NCI-H1417 treated with DMSO at 0.1 percent for 48 hours (cell line): ENCODE results near the gene INTS15.
"Not testable (repeated sequence)": the region's sequence is repeated elsewhere in the genome, so short reads cannot be mapped to it uniquely, and the experiment has no call there.

Source experiments
- DNase-seq: peaks from one replicate; lab custom pipeline; 2025; lab: John Stamatoyannopoulos, UW

INTS15 gene

DNA sequence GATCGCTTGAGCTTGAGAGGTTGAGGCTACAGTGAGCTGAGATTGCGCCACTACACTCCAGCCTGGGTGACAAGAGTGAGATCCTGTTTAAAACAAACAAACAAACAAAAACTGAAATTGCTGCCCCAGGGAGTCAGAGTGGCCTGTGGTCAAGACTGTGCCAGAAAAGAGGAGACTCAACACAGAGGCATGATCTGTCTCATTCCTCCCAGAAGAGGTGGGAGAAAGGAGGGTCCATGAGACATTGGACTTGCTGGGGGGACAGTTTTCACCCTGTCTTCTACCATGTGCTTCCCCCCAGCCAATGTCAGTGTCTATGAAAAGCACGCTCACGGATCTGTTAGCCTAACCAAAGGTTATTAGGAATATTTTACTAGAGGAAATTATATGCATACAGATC, 28.8 kb downstream of the INTS15 start:
- DNase-seq = no peak

- no peak for DNase-seq
Measured at GRCh38 chr7:6619961-6620360, 30.1 kb downstream of the INTS15 start.

DNA sequence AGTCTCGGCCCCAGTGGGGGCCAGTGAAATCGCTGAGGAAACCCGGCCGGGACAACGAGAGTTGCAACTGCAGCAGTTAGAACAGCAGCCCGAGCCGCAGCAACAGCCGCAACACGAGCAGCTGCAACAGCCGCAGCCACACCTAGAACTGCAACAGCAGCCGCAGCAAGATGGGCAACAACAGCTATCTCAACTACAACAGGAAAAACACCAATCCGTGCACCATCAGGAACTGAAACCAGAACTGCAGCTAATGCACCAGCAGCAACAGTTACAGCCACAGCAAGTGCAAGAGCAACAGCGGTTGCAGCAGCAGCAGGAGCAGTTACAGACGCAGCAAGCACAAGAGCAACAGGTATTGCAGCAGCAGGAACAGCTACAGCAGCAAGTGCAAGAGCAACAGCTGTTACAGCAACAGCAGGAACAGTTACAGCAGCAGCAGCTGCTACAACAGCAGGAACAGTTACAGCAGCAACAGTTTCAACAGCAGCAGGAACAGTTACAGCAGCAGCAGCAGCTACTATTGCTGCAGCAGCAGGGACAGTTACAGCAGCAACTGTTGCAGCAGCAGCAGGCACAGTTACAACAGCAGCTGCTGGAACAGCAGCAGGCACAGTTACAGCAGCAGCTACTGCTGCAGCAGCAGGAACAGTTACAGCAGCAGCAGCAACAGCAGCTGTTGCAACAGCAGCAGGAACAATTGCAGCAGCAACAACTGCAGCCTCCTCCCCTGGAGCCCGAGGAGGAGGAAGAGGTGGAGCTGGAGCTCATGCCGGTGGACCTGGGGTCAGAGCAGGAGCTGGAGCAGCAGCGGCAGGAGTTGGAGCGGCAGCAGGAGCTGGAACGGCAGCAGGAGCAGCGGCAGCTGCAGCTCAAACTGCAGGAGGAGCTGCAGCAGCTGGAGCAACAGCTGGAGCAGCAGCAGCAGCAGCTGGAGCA, 31.6 kb downstream of the INTS15 start:
- no peak for DNase-seq

- no peak for DNase-seq
Measured at GRCh38 chr7:6622134-6622710, 32.4 kb downstream of the INTS15 start.

DNA sequence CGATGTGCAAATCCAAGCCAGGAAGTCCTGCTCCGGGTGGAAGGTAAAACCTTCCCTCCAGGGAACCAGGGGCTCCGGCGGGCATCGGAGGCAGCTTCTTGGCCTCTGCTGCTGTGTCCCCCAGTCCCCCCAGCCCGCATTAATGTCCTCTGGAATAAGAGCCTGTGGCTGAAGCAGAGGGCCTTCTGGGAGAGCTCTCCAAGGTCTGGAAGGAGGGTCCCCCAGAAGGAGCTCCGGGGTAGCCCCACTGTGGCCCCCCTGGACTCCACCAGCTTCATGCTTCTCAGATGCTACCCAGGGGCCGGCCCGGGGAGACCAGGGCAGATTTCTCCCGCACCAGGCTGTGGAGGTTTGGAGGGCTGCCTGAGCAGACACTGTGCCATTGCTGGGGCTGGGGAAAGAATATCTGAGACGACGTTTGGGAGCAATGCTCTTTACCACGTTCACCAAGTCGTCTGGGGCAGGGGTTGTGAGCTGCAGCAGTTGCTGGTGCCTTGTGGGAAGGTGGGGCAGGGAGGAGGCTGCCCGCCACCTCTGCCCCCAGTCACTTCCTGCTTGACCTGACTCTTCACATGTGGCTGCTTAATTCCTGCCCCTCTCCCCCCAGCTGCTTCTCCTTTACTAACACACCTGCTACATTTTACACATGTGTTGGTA, 33.9 kb downstream of the INTS15 start:
- no peak for DNase-seq

- no peak for DNase-seq
Measured at GRCh38 chr7:6624246-6624611, 34.4 kb downstream of the INTS15 start.

GRCh38 chr7:6628045-6628444, 38.2 kb downstream of the INTS15 start:
- no peak for DNase-seq

DNA sequence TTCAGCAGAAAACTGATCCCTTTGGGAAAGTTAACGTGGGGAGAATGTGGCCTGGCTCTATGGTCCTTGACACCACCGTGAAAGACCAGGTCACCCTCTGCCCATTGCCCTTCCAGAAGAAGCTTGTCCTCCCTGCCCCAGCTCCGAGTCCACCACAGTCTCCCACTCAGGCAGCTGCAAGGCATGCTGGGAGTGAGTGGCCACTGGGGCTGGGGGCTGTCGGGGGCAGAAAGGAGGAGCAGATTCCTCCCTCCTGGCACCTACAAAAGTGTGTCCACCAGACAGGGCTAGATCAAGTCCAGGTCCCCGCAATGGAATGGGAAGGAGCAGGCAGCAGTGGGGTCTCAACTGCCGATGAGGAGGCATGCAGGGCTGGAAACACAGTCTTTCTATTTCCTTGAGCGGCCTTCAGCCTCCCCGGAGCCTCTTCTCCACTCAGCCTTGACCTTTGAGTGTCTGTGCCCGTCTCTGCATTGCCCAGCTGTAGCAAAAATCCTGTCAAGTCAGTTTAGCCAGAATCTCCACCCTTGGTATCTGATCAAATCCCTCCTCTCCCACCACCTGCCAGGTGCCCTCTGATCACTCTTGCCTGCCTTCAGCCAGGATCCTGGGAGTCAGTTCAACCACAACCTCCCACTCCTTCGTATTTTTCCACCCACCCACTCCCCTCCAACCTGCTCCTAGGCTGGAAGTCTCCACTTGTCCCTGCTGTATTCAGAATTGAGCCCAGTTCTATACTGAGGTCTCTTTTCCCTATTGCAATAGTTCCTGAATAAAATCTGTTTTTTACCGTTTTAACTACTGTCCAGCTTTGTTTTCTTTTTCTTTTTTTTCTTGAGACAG, 40.4 kb downstream of the INTS15 start:
- DNase-seq = no peak

DNA sequence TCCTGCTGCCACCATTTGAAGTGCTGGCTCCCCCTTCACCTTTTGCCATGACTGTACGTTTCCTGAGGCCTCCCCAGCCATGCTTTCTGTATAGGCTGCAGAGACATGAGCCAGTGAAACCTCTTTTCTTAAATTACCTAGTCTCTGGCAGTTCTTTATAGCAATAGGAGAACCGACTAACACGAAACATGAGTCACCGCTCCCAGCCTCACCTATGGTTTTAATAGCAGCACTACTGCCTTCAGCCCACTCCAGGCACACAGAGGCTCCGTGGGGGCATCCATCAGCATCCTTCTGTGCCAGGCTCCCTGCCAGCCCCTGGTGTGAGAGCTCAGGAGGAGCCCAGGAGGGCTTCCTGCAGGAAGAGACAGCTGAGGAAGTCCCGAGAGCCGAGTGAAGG, 41.8 kb downstream of the INTS15 start:
- DNase-seq = no peak

GRCh38 chr7:6634021-6634420, 44.2 kb downstream of the INTS15 start:
- no peak for DNase-seq

DNA sequence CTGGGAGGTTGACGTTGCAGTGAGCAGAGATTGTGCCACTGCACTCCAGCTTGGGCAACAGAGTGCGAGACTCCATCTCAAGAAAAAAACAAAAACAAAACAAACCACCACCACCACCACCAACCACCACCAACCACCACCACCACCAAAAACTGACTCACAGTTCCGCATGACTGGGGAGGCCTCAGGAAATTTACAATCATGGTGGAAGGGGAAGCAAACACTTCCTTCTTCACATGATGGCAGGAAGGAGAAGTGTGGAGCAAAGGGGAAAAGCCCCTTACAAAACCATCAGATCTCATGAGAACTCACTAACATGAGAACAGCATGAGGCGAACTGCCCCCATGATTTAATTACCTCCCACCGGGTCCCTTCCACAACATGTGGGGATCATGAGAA, 45.1 kb downstream of the INTS15 start:
- not testable (repeated sequence) for DNase-seq

DNA sequence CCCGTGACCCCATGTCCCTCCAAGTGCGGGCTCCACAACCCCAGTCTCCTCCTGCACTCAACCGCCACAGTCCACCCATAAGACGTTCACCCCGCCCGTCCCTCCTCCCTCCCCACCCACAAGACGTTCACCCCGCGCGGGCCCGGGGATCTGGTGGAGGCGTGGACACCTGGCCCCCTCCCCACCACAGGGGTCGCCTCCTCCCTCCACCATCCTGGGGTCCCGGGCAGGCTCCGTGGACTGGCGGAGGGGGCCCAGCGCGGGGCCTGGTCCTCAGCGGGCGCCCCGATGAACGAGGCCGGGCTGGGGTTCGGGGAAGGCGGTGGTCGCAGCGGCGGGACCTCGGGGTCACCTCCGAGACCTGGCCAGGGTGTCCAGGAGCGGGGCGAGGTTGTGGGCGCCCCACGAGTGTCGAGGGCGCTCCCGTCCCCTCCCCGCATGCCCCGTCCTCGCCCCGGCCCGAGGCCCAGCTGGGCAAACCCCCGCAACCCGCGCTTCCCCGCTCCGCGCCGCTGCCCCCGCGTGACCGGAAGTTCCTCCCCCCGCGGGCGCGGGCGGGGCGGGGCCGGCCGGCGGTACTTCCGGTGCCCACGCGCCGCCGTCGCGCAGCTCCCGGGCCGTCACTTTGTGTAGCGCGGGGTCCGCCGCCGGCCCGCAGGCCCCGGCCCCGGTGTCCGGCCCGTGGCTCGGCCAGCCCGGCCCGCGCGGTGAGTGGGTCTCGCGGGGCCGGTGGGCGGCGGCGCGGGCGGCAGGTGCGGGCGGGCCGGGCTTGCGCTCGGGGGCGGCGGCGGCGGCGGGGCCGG, 47.1 kb downstream of the INTS15 start, which contains the start of gene ZNF316:
ZNF316 (plus strand) TSS at position 578 of the 803 bp plus-strand sequence. CDS start 5,092 bp downstream, outside the sequence.
- no peak for DNase-seq

GRCh38 chr7:6637544-6638229, 47.9 kb downstream of the INTS15 start:
- no peak for DNase-seq

DNA sequence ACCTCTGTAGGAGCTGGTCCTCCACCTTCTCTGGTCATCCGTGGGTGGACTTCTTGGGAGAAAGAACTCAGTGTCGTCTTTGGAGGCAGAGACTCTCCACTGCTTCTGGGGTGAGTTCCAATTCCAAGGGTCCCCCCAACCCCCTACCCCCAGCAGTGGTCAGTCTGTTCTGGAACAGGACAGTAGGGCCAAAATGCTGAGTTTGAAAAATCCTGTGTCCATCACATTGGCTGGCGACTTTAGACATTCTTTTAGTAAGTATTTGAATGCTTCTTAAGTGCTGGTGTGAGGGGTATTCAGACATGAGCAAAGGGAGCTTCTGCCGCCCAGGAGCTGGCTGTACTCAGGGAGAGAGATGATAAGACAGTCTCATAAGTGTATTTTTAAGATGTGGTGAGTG, 49.2 kb downstream of the INTS15 start:
- DNase-seq = no peak

DNA sequence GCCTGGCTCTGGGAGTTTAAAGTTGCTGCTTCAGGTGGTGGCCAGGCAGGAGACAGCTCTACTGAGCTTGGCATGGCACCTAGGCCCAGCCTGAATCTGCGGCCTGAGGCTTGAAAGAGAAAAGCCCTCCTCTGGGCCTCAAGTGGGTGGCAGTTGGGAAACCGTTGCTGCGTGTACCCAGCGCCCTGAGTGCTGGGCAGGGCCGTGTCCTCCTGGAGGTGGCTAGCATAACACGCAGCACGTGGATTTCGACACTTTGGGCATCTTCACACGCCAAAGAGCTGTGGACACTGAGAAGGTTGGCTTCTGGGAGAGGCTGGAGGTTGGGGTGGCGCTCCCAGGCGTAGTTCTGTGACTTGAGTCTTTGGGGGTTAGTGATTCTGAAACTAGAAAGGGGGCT, 49.8 kb downstream of the INTS15 start:
- no peak for DNase-seq

- DNase-seq = no peak
Measured at GRCh38 chr7:6640246-6640721, 50.5 kb downstream of the INTS15 start.

DNA sequence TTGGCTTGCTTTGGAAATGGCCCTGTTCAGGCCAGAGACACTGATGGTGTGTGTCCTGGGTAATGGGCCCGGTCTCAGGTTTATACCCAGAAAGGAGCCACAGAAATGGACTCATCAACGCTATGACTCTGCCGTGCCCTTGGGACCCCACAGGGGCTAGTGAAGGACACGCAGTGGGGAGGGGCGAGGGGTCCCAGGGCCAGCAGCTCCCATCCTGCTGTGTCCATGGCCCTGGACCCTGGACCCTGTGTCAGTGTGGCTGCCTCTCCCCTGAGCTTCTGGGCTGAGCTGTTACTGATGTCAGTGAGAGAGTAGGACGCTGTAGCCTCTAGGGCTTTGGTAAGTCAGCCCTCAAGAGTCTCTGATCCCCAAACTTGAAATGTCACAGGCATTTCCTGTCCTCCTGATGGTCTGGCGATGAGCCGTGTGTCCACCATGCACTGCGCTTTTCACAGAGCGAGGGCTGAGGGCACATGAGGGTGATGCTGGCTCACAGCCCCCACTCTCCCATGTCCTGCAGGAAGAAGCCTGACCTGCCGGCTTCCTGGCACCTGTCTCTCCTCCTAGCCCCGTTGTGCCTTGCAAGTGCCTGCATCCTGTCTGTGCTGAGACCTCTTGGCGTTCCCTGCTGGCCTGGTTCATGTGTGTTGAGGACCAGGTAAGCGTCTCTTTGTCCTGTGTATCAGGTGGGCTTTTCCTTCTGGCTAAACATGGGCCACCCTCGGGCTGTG, 51.6 kb downstream of the INTS15 start:
- DNase-seq = no peak

GRCh38 chr7:6642239-6642839, 52.5 kb downstream of the INTS15 start:
- no peak for DNase-seq
